ENCODE measurements around the gene MUC7. TPM values are rescaled to one million over a fixed set of nuclear protein-coding genes. Genes with fewer than 3 reads are reported as not detected.
A peak's percentile ranks its signal among the peaks of the same experiment; 100 is the strongest.

The MUC7 gene
- total RNA-seq, 1 experiment from 2014 or later = not detected

DNA sequence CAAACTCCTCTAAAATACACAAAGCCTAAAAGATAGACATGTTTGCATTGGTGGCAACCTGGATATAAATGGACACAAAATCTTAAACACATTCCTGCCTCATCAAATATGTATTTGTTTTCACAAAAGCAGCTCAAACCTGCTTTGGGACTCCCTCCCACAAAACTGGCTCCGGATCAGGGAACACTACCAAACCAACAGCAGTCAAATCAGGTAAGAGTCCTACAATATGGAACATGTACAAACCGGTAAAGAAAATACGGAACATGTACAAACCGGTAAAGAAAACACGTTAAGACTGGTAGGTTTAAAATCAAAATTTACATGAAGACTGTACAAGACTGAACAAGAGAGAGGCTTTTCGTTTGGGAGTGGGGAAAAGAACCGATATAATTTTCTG, 50.6 kb downstream of the MUC7 start:
- Histone ChIP-seq H3K9ac (ENCODE audit: low read length) (no peak overlapping the region), H3K27ac (ENCODE audit: low read depth, low read length) (no peak overlapping the region), H2AFZ (ENCODE audit: low read depth, low read length, poor library complexity, severe bottlenecking) (peak overlapping the region; percentile 59), H3K4me1 (ENCODE audit: control insufficient read depth in 1 of 2, insufficient read depth in 2 of 2, low read length in 2 of 2) (peaks cover 3 to 12% of the 10 kb centered on the region in 2 experiments; a peak in 3 of 4 replicates), H3K9me3 (ENCODE audit: control insufficient read depth in 1 of 2, insufficient read depth in 1 of 2, low read depth in 1 of 2, low read length in 2 of 2) (no peaks in the 10 kb centered on the region), H4K20me1 (ENCODE audit: insufficient read depth) (no peaks in the 10 kb centered on the region), H3K79me2 (ENCODE audit: insufficient read depth, low read length) (no peaks in the 10 kb centered on the region), H3K27me3 (ENCODE audit: insufficient read depth, low read length) (no peaks in the 10 kb centered on the region), H3K4me3 (replicated peaks in 1 of 2; ENCODE audit: low read depth in 1 of 2, low read length in 2 of 2) (no peak overlapping the region), H3K9me2 (ENCODE audit: insufficient read depth) (no peaks in the 10 kb centered on the region), H3K36me3 (ENCODE audit: control insufficient read depth in 1 of 2, insufficient read depth in 2 of 2, low read length in 2 of 2) (no peaks in the 10 kb centered on the region), H3K4me2 (ENCODE audit: low read length) (peak overlapping the region; percentile 60)
- RAD21 ChIA-PET (ENCODE audit: low non-redundant PET in 1 of 2, low total read pairs in 2 of 2, uncharacterized antibody in 2 of 2, unreplicated experiment in 2 of 2) = no interaction called here
- POLR2A ChIA-PET = no interaction called here
- no TSS peak for BruUV-seq (replicated peaks)
- no peak for DNase-seq (ENCODE audit: low read depth, low spot score)
- CTCF ChIA-PET = no interaction called here
- ATAC-seq = no peak
- intact Hi-C loops (cut with micrococcal nuclease) = no loop called here
- TF ChIP-seq RAD21 (IDR thresholded peaks at IDR 0.05; ENCODE audit: low read depth) = no peak
- no peak for TF ChIP-seq POLR2AphosphoS5 (IDR thresholded peaks at IDR 0.05; ENCODE audit: low read depth, low read length)
- no peak for TF ChIP-seq EZH2phosphoT487 (IDR thresholded peaks at IDR 0.05; ENCODE audit: borderline replicate concordance)
- TF ChIP-seq ELF1 (IDR thresholded peaks at IDR 0.05; ENCODE audit: borderline replicate concordance, low read depth) = no peak
- no peak for TF ChIP-seq TCF7L2 (IDR thresholded peaks at IDR 0.05; ENCODE audit: borderline replicate concordance, extremely low read depth, insufficient read depth, insufficient read length)
- no peak for TF ChIP-seq YY1 (IDR thresholded peaks at IDR 0.05; ENCODE audit: extremely low read depth, insufficient replicate concordance, low read depth, low read length)
- TF ChIP-seq SP1 (IDR thresholded peaks at IDR 0.05; ENCODE audit: low read depth) = no peak
- TF ChIP-seq, protein P1, sequence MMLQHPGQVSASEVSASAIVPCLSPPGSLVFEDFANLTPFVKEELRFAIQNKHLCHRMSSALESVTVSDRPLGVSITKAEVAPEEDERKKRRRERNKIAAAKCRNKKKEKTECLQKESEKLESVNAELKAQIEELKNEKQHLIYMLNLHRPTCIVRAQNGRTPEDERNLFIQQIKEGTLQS (IDR thresholded peaks at IDR 0.05) = no peak

DNA sequence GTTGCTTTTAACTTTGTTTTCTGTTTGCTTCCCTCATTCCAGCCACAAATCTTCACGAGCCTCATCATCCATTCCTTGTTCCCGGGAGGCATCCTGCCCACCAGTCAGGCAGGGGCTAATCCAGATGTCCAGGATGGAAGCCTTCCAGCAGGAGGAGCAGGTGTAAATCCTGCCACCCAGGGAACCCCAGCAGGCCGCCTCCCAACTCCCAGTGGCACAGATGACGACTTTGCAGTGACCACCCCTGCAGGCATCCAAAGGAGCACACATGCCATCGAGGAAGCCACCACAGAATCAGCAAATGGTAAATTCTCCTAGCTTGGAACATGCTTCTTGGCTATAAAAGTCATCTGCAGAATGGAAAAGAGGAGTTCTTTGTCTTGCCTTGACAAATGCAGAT, 59.0 kb downstream of the MUC7 start:
- no TSS peak for BruUV-seq (replicated peaks)
- Histone ChIP-seq H3K27me3 (ENCODE audit: insufficient read depth, low read length) (no peaks in the 10 kb centered on the region), H3K4me2 (ENCODE audit: low read length) (no peak overlapping the region), H3K4me1 (ENCODE audit: control insufficient read depth in 1 of 2, insufficient read depth in 2 of 2, low read length in 2 of 2) (no peaks in the 10 kb centered on the region), H3K4me3 (replicated peaks in 1 of 2; ENCODE audit: low read depth in 1 of 2, low read length in 2 of 2) (no peak overlapping the region), H3K27ac (ENCODE audit: low read depth, low read length) (no peak overlapping the region), H4K20me1 (ENCODE audit: insufficient read depth) (no peaks in the 10 kb centered on the region), H3K36me3 (ENCODE audit: control insufficient read depth in 1 of 2, insufficient read depth in 2 of 2, low read length in 2 of 2) (no peaks in the 10 kb centered on the region), H3K9me2 (ENCODE audit: insufficient read depth) (no peaks in the 10 kb centered on the region), H3K79me2 (ENCODE audit: insufficient read depth, low read length) (no peaks in the 10 kb centered on the region), H3K9ac (ENCODE audit: low read length) (no peak overlapping the region), H3K9me3 (ENCODE audit: control insufficient read depth in 1 of 2, insufficient read depth in 1 of 2, low read depth in 1 of 2, low read length in 2 of 2) (no peaks in the 10 kb centered on the region), H2AFZ (ENCODE audit: low read depth, low read length, poor library complexity, severe bottlenecking) (no peak overlapping the region)
- no peak for TF ChIP-seq POLR2AphosphoS5 (IDR thresholded peaks at IDR 0.05; ENCODE audit: low read depth, low read length)
- TF ChIP-seq, protein P2, sequence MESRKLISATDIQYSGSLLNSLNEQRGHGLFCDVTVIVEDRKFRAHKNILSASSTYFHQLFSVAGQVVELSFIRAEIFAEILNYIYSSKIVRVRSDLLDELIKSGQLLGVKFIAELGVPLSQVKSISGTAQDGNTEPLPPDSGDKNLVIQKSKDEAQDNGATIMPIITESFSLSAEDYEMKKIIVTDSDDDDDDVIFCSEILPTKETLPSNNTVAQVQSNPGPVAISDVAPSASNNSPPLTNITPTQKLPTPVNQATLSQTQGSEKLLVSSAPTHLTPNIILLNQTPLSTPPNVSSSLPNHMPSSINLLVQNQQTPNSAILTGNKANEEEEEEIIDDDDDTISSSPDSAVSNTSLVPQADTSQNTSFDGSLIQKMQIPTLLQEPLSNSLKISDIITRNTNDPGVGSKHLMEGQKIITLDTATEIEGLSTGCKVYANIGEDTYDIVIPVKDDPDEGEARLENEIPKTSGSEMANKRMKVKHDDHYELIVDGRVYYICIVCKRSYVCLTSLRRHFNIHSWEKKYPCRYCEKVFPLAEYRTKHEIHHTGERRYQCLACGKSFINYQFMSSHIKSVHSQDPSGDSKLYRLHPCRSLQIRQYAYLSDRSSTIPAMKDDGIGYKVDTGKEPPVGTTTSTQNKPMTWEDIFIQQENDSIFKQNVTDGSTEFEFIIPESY (IDR thresholded peaks at IDR 0.05; ENCODE audit: extremely low read depth, insufficient replicate concordance, low read length) = no peak
- no peak for TF ChIP-seq ELF1 (IDR thresholded peaks at IDR 0.05; ENCODE audit: borderline replicate concordance, low read depth)
- no peak for TF ChIP-seq EGR1 (IDR thresholded peaks at IDR 0.05; ENCODE audit: low read depth)
- TF ChIP-seq TCF7L2 (IDR thresholded peaks at IDR 0.05; ENCODE audit: borderline replicate concordance, extremely low read depth, insufficient read depth, insufficient read length) = no peak
- TF ChIP-seq, protein P1 (IDR thresholded peaks at IDR 0.05) = no peak
- no peak for TF ChIP-seq FOSL1 (IDR thresholded peaks at IDR 0.05; ENCODE audit: low read depth)
- no peak for TF ChIP-seq ZNF274 (IDR thresholded peaks at IDR 0.05; ENCODE audit: low read depth, low read length)
- no peak for TF ChIP-seq CEBPB (IDR thresholded peaks at IDR 0.05; ENCODE audit: low read depth)
- no peak for TF ChIP-seq CBX3 (IDR thresholded peaks at IDR 0.05; ENCODE audit: low read depth)
- no peak for TF ChIP-seq JUND (IDR thresholded peaks at IDR 0.05)
- TF ChIP-seq YY1 (IDR thresholded peaks at IDR 0.05; ENCODE audit: extremely low read depth, insufficient replicate concordance, low read depth, low read length) = no peak
- CTCF ChIA-PET = no interaction called here
- intact Hi-C loops (cut with micrococcal nuclease) = no loop called here
- ATAC-seq = no peak
- RAD21 ChIA-PET (ENCODE audit: low non-redundant PET in 1 of 2, low total read pairs in 2 of 2, uncharacterized antibody in 2 of 2, unreplicated experiment in 2 of 2) = no interaction called here
- no peak for DNase-seq (ENCODE audit: low read depth, low spot score)
- POLR2A ChIA-PET = no interaction called here

All from HCT116 (cell line).